DMS114 treated with DMSO at 0.1 percent for 48 hours (cell line): ENCODE results near the gene SUPT3H.

Experiments used
- DNase-seq: peaks from one replicate; lab custom pipeline; 2025; ENCODE audit not compliant: unreplicated experiment; lab: John Stamatoyannopoulos, UW

The SUPT3H gene

DNA sequence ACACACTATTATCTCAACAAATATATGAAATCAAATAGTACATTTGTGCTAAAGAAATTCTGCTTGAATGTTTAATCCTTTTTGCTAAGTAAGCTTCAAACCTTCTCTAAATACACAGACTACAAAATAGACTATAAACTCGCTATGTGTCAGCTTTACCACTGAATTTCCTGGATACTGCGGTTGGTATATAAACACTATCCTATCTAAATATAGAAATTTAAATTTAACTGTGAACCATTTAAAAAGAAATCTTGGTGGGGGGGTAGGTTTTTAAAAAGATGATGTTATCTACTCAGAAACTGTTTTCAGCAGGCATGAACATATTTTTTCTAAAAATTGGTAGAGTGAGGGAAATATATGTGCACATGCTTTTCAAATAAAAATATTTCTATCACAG lies 356.1 kb downstream of the SUPT3H start:
- DNase-seq: no peak

DNA sequence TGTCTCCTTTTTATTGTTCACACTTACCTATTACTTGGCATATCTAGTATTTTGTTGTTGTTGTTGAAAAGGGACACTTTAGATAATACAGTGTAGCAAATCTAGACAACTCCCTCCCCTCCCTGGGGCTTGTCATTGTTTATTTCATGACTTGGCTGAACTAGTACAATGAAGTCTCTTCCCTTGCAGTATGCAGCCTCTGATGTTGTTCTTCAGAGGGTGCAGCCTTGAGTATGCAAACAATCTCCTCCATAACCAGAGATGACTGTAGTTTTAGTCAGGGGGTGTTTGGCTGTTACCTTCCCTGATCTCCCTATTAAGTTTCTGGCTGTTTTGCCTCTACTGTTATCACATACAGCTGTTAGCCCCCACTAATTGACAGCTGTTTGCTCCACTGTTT lies 365.0 kb downstream of the SUPT3H start:
- no peak for DNase-seq

DNA sequence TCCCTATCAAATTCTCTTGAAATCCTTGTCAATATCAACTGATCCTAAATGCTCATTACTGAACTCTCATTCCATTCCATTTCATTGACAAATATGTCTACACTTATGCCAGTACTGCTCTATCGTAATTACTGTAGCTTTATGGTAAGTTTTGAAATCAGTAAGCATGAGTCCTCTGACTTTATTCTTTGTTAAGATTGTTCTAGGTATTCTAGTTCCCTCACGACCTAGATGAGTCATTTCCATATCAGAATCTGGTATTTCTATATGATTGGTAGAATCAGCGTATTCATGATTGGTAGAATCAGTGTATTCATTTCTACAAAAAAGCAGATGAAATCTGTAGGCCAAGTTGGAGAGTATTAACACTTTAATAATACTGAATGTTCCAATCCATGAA lies 368.2 kb downstream of the SUPT3H start:
- no peak for DNase-seq

DNA sequence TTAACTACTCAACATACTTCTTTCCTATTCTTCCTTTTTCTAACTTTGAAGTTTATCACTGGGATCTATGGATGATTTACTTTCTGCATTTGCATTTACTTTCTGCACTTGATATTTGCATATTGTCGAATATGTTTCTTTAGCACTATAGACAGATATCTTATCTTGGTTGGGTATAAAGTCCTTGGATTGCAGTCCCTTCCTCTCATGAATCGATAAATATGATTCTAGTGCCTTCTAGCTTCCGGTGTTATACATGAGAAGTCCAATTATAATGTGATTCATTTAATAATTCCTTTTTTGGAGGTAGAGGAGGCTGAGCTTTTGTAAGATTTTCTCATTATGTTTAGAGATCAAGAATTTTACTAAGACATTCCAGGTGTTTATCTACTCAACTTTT lies 370.8 kb downstream of the SUPT3H start:
- no peak for DNase-seq

DNA sequence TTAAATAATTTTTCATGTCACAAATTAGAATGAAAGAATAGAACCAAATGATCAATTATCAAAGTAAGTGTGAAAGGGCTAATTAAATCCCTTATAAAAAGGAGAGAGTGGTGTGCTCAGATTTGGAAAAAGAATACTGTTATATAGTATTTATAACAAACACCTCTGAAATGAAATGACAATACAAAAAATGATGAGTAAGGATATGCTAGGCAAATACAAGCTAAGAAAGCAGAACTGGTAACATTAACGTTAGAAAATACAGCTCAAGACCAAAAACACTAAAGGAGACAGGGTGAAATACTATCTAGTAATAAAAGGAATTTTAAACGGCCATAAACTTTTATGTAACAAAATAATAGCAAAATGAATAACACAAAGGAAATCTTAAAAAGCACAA lies 373.8 kb downstream of the SUPT3H start:
- DNase-seq: no peak

DNA sequence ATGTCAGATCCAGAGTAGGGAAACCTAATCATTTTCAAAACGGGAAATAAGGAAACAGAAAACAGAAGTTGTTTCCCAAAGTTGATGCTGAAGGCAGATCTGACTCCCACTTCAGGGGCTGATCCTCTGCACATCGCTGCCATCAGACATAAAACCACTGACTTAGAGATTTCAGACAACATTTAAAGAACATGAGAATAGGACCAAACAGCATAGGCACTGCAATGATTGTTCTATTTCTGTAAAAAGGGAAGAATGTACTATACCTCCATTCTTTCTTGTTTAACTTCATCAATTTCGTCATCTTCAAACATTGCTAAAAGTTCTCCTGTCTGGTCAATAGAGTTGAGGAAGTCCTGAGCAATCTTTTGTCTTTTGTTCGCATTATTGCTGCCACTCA lies 374.3 kb downstream of the SUPT3H start:
- no peak for DNase-seq

DNA sequence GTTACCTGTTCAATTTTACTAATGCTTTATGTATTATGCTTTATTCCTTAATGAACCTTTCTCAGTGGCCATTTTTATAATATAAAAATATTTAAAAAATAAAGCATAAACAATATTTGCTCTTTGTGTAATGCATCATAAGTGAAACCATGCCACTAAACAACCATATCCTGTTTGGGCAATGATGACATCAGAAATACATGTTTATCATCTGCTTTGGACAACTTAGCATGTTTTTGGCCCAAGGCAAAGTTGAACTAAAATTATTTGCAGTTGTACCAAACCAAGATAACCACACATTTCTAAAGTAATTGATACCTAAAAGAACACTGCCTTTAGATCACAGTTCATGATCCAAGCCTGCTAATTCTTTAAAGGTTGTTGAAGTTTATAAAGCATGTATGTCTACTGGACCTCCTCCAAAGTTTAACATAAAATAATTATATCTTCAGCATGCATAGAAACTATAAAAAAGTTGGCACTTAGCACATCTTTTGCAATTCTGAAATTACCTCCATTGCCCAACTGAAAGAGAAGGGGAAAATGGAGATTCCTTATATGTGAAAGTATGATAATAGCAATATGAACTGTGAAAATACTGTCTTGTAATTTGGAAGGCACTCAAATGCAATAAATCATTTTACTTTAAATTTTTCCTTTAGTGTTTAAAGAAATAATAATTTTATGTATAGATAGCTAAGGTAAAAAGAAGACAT lies 375.2 kb downstream of the SUPT3H start:
- DNase-seq: no peak

DNA sequence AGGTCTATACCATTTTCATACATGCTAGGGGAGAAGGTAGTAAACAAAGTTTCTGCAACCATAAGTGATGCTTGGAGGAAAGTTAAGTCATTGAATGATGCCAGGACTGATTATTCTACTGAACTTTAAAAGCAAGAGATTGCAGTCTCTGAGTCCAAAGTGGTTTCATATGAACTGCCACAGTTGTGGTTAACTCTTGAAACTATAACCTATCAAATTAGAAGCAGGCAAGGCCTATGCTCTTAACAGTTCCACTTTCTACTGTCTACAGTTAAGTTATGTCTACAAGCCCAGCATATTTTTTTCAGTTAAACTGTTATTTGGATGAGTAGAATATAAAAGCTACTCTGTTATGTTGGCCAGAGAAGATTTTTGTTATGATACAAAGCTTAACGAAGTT lies 376.1 kb downstream of the SUPT3H start:
- no peak for DNase-seq

DNA sequence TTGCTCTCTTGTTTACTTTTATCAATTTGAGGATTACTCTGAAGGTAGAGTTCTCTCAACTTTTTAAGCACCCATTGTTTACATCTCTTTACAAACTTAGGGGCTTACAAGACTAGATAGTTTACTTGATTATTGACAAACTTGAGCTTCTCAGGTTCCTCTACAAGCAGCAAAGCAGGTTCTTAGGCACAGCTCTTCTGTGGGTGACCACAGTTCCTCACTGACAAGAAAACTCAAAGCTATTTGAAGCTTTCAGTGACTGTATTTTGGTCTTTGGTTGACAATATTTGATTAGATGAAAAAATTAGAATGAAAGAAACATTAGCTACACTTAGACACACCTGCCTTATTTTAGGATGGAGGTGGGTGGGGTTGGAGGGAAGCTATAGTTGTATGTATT lies 376.9 kb downstream of the SUPT3H start:
- DNase-seq: no peak

DNA sequence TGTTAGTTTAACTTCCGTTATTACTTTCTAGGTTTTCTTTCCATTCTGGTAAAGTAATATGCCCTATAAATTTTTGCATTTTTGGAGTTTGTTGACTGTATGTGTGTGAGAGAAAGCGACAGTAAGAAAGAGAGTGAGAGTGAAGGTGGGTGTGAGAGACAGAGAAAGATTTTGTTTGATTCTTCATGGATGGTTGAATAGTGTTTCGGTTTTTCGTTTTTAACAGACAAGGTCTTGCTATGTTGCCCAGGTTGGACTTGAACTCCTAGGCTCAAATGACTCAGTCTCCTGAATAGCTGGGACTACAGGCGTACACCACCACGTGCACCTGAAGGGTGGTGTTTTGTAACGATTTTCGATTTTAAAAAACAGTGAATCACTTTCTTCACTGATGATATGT lies 378.7 kb downstream of the SUPT3H start:
- DNase-seq: no peak

DNA sequence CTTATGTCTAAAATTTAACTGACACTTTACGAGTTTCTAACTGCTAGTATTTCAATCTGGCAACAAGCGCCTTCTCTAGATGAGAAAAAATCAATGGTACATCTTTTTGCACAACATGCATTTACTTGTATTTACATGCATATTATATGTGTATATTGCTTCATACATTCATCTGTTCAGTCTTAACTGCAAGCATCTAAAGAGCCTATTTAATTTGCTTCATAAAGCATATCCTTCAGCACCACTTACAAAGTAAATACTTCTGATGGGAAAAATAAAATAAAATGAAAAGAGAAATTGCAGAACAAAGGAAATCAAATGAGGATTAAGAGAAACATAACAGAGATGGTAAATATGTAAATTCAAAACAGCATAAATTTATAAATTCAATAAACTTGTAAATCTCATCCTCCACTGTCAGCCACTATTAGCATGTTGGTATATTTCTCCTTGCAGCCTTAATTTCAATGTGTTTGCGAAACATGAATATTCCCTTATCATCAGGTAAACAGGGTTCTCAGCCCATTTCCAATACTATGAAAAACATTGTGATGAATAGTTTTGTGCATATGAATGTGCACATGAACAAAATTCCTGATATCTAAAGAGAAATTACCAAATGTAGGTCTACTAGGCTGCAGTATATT lies 382.1 kb downstream of the SUPT3H start:
- no peak for DNase-seq

DNA sequence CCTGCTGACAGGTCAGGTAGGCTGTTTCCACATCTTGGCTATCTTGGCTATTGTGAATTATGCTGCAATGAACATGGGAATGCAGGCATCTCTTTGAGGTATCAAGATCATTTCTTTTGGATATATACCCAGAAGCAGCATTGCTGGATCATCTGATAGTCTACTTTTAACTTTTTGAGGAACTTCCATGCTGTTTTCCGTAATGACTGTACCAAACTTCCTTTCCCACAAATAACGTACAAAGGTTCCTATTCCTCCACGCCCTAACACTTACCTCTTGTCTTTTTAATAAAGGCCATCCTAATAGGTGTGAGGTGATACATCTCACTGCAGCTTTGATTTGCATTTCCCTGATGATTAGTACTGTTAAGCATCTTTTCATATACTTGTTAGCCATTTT lies 388.3 kb downstream of the SUPT3H start:
- DNase-seq: no peak

DNA sequence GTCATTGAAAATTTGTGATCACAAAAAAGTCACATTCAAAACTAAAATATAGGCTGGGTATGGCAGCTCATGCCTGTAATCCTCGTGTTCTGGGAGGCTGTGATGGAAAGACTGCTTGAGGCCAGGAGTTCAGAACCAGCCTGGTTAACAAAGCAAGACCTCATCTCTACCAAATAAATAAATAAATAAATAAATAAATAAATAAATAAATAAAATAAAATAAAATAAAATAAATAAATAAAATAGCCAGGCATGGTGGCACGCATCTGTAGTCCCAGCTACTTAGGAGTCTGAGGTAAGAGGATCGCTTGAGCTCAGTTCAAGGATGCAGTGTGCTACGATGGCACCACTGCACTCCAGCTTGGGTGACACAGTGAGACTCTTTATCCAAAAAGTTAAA lies 392.7 kb downstream of the SUPT3H start:
- no peak for DNase-seq

DNA sequence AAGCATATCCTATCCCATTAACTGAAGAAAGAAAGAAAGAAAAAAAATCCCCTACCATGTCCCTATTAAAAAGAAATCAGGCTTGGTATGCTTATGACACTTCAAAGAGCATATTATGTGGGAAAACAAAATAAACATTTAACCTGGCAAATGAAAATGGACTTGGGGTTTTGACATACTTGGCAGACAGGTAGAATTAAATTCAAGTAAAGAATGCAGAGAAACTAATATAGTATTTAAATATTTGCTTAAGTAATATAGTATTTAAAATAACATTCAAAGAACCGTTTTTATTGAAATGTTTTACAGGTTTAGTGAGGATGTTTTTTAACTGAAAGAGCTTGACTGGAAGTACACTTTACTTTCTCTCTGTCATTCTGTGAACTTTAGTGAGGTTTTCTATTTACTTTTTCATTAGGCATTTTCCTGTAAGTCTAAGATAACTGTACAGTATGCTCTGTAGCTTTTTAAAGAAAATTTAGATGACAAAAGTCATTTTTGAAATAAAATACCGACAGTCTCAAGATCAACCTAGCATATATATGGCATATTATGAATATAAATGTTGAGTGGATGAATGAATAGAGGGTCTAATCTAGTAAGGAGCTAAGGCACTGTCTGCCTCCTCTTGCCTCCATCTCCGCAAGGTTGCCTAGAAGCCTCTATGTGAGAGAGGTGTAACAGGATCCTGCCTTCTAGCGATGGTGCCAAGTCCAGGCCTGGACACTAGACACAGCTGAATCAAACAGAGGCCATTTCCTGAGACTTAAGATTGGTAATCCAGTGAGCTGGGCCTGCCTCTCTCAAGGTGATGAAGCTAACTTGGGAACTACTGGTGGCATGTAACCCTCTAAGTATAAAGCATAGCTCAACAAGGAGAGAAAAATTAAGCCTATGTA lies 394.0 kb downstream of the SUPT3H start:
- DNase-seq: no peak

DNA sequence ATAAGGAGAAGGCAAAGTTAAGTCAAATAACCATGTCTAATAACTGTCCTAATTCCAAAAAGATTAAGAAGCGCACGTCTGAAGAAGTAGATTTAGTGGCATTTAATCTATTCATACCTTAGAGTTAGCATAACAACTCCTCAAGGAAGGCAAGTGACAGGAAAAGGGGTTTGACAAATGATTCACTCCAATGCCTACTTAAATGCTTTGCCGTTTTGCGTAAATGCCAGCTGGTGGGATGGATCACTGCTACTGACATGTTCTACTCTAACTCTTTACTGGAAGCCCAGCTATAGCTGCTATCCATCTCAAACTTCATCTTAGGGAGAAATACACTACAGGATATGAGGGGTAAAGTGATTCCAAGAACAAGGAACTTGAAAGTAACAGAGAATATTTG lies 396.9 kb downstream of the SUPT3H start:
- DNase-seq: no peak

DNA sequence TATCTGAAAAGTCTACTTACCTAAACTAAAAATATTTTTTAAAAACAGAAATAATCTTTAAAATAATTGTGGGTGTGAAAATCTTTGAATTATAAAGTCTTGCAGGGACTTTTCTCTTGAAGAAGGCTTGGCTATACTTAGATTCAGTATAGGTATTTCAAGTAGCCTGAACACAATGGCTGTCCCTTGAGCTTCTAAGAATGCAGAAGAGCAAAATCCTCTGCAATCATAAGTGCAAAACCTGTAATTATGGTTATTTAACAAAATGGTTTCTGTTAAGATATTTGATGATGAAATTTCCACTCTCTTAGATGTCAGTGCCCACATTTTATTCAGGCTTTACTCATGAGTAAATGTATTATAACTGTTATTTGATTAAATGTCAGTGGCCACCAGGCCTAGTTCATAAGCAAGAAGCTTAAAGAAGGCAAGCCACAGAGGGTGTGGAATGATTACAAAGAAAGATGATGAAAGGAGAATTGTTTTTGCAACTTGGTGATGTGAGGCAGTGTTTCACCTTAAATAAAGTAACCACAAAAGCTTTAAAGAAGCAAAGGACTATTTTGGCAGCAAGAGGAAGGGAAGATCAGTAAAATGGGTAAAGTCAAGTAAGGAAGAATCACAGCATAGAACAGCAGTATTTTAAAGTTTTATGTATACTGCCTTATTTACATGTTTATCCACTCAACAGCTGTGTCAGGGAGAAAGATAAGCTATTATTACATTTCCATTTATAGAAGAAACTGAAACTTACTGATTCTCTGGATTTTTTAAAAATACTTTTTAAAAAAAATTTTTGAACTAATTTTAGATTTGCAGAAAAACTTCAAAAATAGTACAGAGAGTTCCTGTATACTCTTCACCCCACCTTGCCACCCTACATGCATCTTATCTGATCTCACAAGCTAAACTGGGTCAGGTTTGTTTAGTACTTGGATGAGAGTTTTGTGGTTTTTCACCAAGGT lies 400.8 kb downstream of the SUPT3H start:
- DNase-seq: no peak

DNA sequence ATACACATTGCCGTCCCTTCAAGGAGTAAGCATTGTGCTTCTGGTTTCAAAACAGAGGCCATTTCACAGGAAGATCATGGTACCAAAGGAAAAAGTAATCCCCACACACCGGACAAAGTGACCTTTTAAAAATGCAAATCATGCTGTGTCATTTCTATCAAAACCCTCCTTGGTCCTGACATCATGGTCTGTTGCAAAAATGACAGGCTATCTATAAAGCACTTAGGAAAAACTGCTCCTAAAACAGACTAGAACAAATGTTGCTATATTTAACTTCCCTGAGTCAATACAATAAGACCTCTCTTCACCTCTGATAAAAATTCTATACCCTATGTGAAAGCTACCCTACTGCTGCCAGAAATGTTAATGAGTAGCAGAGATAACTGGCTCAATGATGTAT lies 403.2 kb downstream of the SUPT3H start:
- no peak for DNase-seq

DNA sequence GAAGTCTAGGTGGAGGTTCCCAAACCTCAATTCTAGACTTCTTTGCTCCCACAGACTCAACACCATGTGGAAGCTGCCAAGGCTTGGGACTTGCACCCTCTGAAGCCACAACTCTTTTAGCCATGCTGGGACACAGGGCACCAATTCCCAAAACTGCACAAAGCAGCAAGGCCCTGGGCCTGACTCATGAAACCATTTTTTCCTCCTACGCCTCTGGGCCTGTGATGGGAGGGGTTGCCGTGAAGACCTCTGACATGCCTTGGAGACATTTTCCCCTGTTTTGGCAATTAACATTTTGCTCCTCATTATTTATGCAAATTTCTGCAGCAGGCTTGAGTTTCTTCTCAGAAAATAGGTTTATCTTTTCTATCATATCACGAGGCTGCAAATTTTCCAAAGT lies 405.0 kb downstream of the SUPT3H start:
- DNase-seq: no peak

DNA sequence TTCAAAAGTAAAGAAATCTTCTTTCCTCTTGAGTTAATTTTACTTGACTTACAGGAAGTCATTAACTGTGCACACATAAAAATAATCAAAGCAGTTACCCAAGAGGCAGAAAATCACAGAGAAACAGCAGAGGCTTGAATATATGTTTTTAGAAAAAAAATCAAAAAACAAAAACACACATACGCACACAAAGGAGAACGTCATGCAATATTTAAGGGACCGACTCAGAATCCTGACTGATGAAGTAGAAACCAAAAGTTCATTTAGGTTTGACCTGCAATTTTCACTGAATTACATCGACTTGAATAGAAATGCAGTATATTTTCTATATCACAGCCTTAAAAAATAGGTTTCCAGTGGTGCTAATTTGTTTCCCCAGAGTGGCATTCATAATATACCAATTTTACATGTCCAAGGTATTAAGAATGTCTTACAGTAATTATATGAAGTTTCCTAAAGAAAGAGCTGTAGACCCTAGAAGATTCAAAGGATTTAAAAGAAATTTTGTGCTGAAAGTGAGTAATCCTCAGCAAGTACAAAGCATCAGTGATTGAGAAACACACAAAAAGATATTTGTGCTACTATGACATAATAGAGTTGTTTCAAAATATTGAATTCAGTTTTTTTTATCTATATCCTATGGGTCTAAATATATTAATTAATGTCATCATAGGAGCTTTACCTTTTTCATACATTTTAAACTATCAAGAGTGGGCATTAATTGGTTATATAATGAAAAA lies 408.1 kb downstream of the SUPT3H start:
- DNase-seq: no peak

DNA sequence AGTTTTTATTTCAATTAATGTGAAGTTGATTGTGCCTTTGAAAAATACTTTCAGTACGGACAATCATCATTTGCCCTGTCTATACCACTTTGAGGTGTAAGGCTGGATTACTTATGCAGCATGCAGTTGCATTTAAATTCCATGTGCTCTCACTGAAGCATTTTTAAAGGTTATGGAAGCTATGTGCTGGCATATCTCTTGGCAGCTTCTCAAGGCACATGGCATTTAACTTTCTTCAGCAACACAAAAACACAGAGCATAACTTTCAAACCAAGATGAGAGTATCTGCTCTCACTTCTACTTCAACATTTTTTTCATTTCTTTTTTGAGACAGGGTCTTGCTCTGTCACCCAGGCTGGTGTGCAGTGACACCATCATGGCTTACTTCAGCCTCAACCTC lies 410.3 kb downstream of the SUPT3H start:
- no peak for DNase-seq
